HepG2 (cell line): ENCODE results near the gene BMP2K. TPM values are rescaled to one million over a fixed set of nuclear protein-coding genes. Genes with fewer than 3 reads are reported as not detected.
A peak's percentile ranks its signal among the peaks of the same experiment; 100 is the strongest.

ENCODE experiments used
- ATAC-seq: fragments of 200-7000 bp; cut with Tn5 transposase; 3 replicates; pipeline ENCODE4 v1.9.1; 2020; ENCODE audit warnings: mild to moderate bottlenecking, moderate library complexity
- BruUV-seq: library from RNA; stranded (reverse); fragments of 400-500 nt; replicated peaks from 2 replicates; lab custom pipeline; 2021; lab: Mats Ljungman, UMichigan
- CTCF ChIA-PET: fragments of 300-600 bp; formaldehyde crosslinking; extraction: SDS; loops from one replicate; lab custom pipeline; 2021; ENCODE audit warnings: low total read pairs, inconsistent platforms, low intra/inter-chr PET ratio; lab: Yijun Ruan, JAX
- POLR2A ChIA-PET: fragments of 350-600 bp; sonication (Branson Sonifier 250); formaldehyde crosslinking; loops from one replicate; lab custom pipeline; 2020; ENCODE audit warnings: antibody characterized with exemption, inconsistent platforms; lab: Yijun Ruan, JAX
- DNase-seq: peaks from one replicate; pipeline ENCODE4 v3.0.0-alpha.2; 2015; ENCODE audit warnings: low spot score
- FAIRE-seq: peaks from 3 replicates; lab custom pipeline; 2011; peaks lifted over from hg19 to GRCh38; lab: Jason Lieb, UNC
- H2AFZ ChIP-seq: one replicate; pipeline ENCODE4 v1.6.1; 2011; ENCODE audit warnings: low read length, inconsistent platforms
- H3K27ac ChIP-seq: fragments of 300-600 bp; 3 replicates; pipeline ENCODE4 v1.8.0; 2011; ENCODE audit warnings: mixed run types, mild to moderate bottlenecking, mixed read lengths, low read length, inconsistent platforms; ENCODE audit not compliant: insufficient read depth; ENCODE audit errors: extremely low read length
- H3K27me3 ChIP-seq, 2 experiments: fragments of 200-600 bp in 1 of 2; 2 replicates in 1 of 2; 3 replicates in 1 of 2; pipeline versions ENCODE4 v1.6.0 to v1.8.0; 2011; ENCODE audit warnings: low read length in 2 of 2, mild to moderate bottlenecking in 2 of 2, moderate library complexity in 2 of 2, inconsistent platforms in 1 of 2; ENCODE audit not compliant: insufficient read depth in 2 of 2, control insufficient read depth in 1 of 2
- H3K36me3 ChIP-seq, 2 experiments: fragments of 200-600 bp in 1 of 2; replicated peaks in 1 of 2; 2 replicates in 1 of 2; 3 replicates in 1 of 2; pipeline versions ENCODE4 v1.5.1 to v1.8.0; 2011; ENCODE audit warnings: low read length in 2 of 2, inconsistent platforms in 1 of 2; ENCODE audit not compliant: insufficient read depth in 2 of 2, control insufficient read depth in 1 of 2
- H3K4me1 ChIP-seq: 2 replicates; pipeline ENCODE4 v1.5.1; 2012; ENCODE audit warnings: low read length, inconsistent platforms; ENCODE audit not compliant: insufficient read depth
- H3K4me2 ChIP-seq: 2 replicates; pipeline ENCODE4 v1.6.0; 2011; ENCODE audit warnings: low read depth, low read length, inconsistent platforms
- H3K4me3 ChIP-seq, 3 experiments: fragments of 200-600 bp in 1 of 3; sonication (generic), shearing (Covaris generic) in 1 of 3; replicated peaks in 1 of 3; 2 replicates each; pipeline ENCODE4 v1.5.1; 2011 to 2016; ENCODE audit warnings: low read length in 3 of 3, inconsistent platforms in 2 of 3, low read depth in 2 of 3, mild to moderate bottlenecking in 2 of 3, control low read depth in 1 of 3, mixed read lengths in 1 of 3; ENCODE audit not compliant: insufficient read depth in 1 of 3
- H3K79me2 ChIP-seq: one replicate; pipeline ENCODE4 v1.6.1; 2011; ENCODE audit warnings: low read length, inconsistent platforms; ENCODE audit not compliant: insufficient read depth
- H3K9ac ChIP-seq: 2 replicates; pipeline ENCODE4 v1.6.0; 2011; ENCODE audit warnings: mild to moderate bottlenecking, low read depth, low read length, inconsistent platforms; ENCODE audit not compliant: insufficient read depth
- H3K9me3 ChIP-seq: 2 replicates; pipeline ENCODE4 v1.5.1; 2012; ENCODE audit warnings: mild to moderate bottlenecking, low read length
- H4K20me1 ChIP-seq: 2 replicates; pipeline ENCODE4 v1.6.0; 2011; ENCODE audit warnings: inconsistent platforms, mild to moderate bottlenecking, low read length, moderate library complexity; ENCODE audit not compliant: insufficient read depth
- CAMTA2 ChIP-seq: sonication (generic); formaldehyde crosslinking; IDR thresholded peaks from 2 replicates; pipeline ENCODE4 v1.4.0; 2020; ENCODE audit warnings: mild to moderate bottlenecking, missing genetic modification reagents, borderline replicate concordance
- DZIP1 ChIP-seq: sonication (generic); formaldehyde crosslinking; IDR thresholded peaks from 2 replicates; pipeline ENCODE4 v1.5.0; 2020; ENCODE audit warnings: mild to moderate bottlenecking, missing genetic modification reagents
- FOXA3 ChIP-seq: IDR thresholded peaks from 2 replicates; pipeline ENCODE4 v1.6.1; 2016; ENCODE audit warnings: missing genetic modification reagents, missing compliant biosample characterization
- FOXK2 ChIP-seq: fragments of 450-650 bp; IDR thresholded peaks from 2 replicates; pipeline ENCODE4 v1.6.1; 2016
- NFE2 ChIP-seq: sonication (generic); formaldehyde crosslinking; IDR thresholded peaks from 2 replicates; pipeline ENCODE4 v1.4.0; 2020; ENCODE audit warnings: missing genetic modification reagents
- NR2F6 ChIP-seq, 2 experiments: IDR thresholded peaks; 2 replicates each; pipeline ENCODE4 v1.6.1; 2016; ENCODE audit warnings: antibody characterized with exemption in 1 of 2, mild to moderate bottlenecking in 1 of 2
- REPIN1 ChIP-seq: sonication (generic); formaldehyde crosslinking; IDR thresholded peaks from 2 replicates; pipeline ENCODE4 v1.8.0; 2022; ENCODE audit warnings: missing genetic modification reagents, low read depth, mild to moderate bottlenecking, borderline replicate concordance
- SIN3B ChIP-seq: fragments of 150-350 bp; IDR thresholded peaks from 2 replicates; pipeline ENCODE4 v1.6.1; 2014; ENCODE audit warnings: low read length
- SMYD3 ChIP-seq: sonication (generic); formaldehyde crosslinking; IDR thresholded peaks from 2 replicates; pipeline ENCODE4 v1.8.1; 2023; ENCODE audit warnings: mild to moderate bottlenecking, missing genetic modification reagents
- WGBS: methylation state at CpG from one replicate; pipeline ENCODE4 v1.1.6; 2017; ENCODE audit warnings: low lambda C conversion rate; 5-methylcytosine and 5-hydroxymethylcytosine counted together
- in situ Hi-C: cut with HindIII; loops from 2 replicates; pipeline ENCODE4 v1.10.0; 2017; ENCODE audit warnings: low pct_unique_long_range_greater_than_20kb; ENCODE audit not compliant: extremely low pct_ligation_motif_present
- intact Hi-C: fragments of 100-400 bp; cut with micrococcal nuclease; formaldehyde crosslinking; loops from one replicate; pipeline ENCODE4 v1.10.0; 2022; ENCODE audit not compliant: unreplicated experiment
- polyA plus RNA-seq, 8 experiments: library from polyadenylated mRNA; depleted of rRNA in 3 of 8; stranded (reverse) in 7 of 8; unstranded in 1 of 8; fragments of >200 nt; fragmentation: Illumina TruSeq in 4 of 8; extraction: Trizol in 4 of 8; gene quantifications; 2 replicates each; pipeline versions ENCODE4 v1.2.1 to v1.2.3, GENCODE V29; 2011 to 2016; ENCODE audit warnings: low read depth in 4 of 8, missing spikeins in 1 of 8, mixed read lengths in 1 of 8; ENCODE audit not compliant: insufficient read depth in 1 of 8
- total RNA-seq, 5 experiments: library from RNA; depleted of rRNA; stranded (reverse); fragments of >200 nt; fragmentation: Illumina TruSeq; extraction: Trizol; gene quantifications; 2 replicates each; pipeline ENCODE4 v1.2.3, GENCODE V29; 2016; ENCODE audit warnings: low read depth in 1 of 5
- TF ChIP-seq, protein P1 (sequence below): sonication (generic); formaldehyde crosslinking; IDR thresholded peaks from 2 replicates; pipeline ENCODE4 v1.8.0; 2022; ENCODE audit warnings: mild to moderate bottlenecking, missing genetic modification reagents

BMP2K gene
- total and polyA plus RNA-seq, 2 of the 13 experiments (the other 11 are each of a cell fraction or from before 2014, with no cell fraction given): 8.6 to 15.2 TPM

DNA sequence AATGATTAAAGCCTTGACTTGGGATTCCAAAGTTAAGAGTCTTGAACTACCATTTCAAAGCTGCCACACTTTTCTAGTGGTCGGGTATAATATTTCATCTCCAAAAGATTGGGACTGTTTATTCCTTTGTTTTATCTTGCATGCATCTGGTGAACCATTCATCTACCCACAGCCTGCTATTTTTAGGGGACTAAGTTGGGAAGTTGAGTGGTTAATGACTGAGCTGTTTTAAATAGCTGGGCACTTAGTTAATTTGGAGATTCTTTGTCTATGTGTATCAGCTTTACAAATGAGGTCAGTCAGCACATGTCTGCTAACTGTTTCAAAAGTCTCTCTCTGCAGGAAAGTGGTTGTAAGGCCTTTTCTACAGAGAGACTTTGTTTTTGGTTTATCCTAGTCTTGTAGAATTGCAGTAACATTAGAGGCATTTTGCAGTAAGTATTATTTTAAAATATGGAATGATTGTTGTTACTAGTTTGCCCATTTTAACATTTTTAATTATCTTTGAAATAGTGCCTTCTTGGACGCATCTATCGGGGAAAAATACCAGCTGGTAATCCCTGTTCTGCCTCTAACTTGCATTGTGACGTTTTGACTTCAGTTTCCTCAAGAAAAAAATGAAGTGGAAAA is 8.2 kb downstream of the BMP2K start (continued):
- TF ChIP-seq DZIP1 (CRISPR knock-in tag) (no peak), FOXK2 (no peak), NFE2 (CRISPR knock-in tag) (no peak)
- TF ChIP-seq, protein P1, sequence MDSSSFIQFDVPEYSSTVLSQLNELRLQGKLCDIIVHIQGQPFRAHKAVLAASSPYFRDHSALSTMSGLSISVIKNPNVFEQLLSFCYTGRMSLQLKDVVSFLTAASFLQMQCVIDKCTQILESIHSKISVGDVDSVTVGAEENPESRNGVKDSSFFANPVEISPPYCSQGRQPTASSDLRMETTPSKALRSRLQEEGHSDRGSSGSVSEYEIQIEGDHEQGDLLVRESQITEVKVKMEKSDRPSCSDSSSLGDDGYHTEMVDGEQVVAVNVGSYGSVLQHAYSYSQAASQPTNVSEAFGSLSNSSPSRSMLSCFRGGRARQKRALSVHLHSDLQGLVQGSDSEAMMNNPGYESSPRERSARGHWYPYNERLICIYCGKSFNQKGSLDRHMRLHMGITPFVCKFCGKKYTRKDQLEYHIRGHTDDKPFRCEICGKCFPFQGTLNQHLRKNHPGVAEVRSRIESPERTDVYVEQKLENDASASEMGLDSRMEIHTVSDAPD (CRISPR knock-in tag): no peak
- TF ChIP-seq, all 625 proteins: peak for 0

DNA sequence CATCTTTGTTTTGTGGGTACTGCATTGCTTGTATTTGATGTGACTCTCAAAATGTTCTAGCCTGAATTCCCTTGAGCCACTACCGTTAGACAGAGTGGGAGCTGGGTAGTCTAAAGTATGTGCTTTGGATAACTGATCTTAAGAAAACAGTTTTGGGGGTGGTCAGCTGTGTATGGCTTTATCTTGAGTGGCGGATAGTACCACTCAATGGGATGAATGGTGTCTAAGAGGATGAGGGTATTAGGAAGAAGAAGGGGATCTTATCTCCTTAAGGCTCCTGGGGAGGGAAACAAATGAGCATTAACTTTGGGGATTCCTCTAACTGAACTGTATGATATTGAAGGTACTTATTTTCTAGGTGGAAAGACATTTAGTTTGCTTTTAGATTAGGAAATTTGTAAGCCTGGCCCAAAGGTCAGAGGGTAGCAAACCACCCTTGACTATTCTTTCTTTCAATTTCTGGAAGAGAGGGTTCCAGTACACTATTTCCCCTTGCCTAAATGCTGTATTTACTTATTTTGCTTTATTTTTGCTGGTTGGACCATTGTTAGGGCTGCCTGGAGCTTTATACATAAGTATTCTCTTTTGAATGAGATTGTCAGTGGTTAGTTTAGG is 11.3 kb downstream of the BMP2K start:
- intact Hi-C loops (no loop called here), in situ Hi-C loops (no loop called here)
- 70% methylated on average over 2 of the region's 2 CpGs for WGBS
- no peak for ATAC-seq
- Histone ChIP-seq H3K4me3 (no peak overlapping the region; a peak in 1 of 6 replicates), H3K79me2 (peaks cover 61% of the 10 kb centered on the region), H3K36me3 (no peaks in the 10 kb centered on the region), H4K20me1 (0 out of 2 replicates have a peak, but pooled peaks cover 5% of the 10 kb centered on the region), H3K27me3 (no peaks in the 10 kb centered on the region), H2AFZ (no peak overlapping the region), H3K27ac (no peak overlapping the region), H3K4me1 (peaks cover 23% of the 10 kb centered on the region), H3K9me3 (no peaks in the 10 kb centered on the region), H3K4me2 (peak overlapping the region; percentile 5; the same call in 1 of the 2 replicates), H3K9ac (no peak overlapping the region)
- CTCF ChIA-PET: no interaction called here
- no peak for FAIRE-seq
- no TSS peak for BruUV-seq
- POLR2A ChIA-PET: no interaction called here
- DNase-seq: no peak
- TF ChIP-seq REPIN1 (CRISPR knock-in tag) (no peak), SMYD3 (CRISPR knock-in tag) (no peak), SIN3B (no peak), FOXA3 (CRISPR knock-in tag) (no peak), CAMTA2 (CRISPR knock-in tag) (no peak), NR2F6 (IDR thresholded peaks at IDR 0.05) (0 out of 2 replicates have a peak, but pooled peaks have one; percentile 20), NR2F6 (CRISPR knock-in tag; IDR thresholded peaks at IDR 0.05) (no peak)
